A549 treated with CpdA at 1 μM for 4 hours (cell line): Measurements from ENCODE around the gene ARAP2. TPM values are rescaled to one million over a fixed set of nuclear protein-coding genes. Genes with fewer than 3 reads are reported as not detected.

ENCODE experiments used
- total RNA-seq: library from RNA; stranded (reverse); fragments of 200-300 nt; extraction: Qiagen RNA extraction; gene quantifications from 5 replicates; pipeline ENCODE4 v1.2.3, GENCODE V29; 2022; ENCODE audit warnings: low read depth

ARAP2 gene
- total RNA-seq, result 0.36 to 0.75 TPM (median 0.43 TPM) in 5 replicates

GRCh38 chr4:36244257-36245082, at the start of gene ARAP2:
Gene ARAP2 (minus strand): TSS chr4:36244514. CDS start chr4:36229486, 15,028 bp downstream.

GRCh38 chr4:36281384-36282106, 37.2 kb upstream of the ARAP2 start, which contains the start of gene DTHD1:
Gene DTHD1 (plus strand): TSS chr4:36281616. CDS start chr4:36281759, 143 bp downstream.

Other genes starting within 250 kb of the ARAP2 start
- gene DTHD1, start 37.1 kb upstream of the ARAP2 start, total RNA-seq, result not detected in 5 replicates